Kidney (tissue), 14 donors: ENCODE results near the gene TSHZ2. TPM values are rescaled to one million over a fixed set of nuclear protein-coding genes. Genes with fewer than 3 reads are reported as not detected.

ENCODE experiments used
- DNase-seq, 5 donors: peaks; one replicate each; pipeline ENCODE4 v3.0.0-alpha.2; 2013 to 2020
- FAIRE-seq: peaks from 2 replicates; lab custom pipeline; 2012; peaks lifted over from hg19 to GRCh38; lab: Jason Lieb, UNC
- H3K27ac ChIP-seq, 2 donors: one replicate each; pipeline ENCODE4 v1.7.0; 2013; ENCODE audit warnings: low read depth in 2 of 2, low read length in 2 of 2, inconsistent platforms in 1 of 2
- H3K27me3 ChIP-seq: one replicate; pipeline ENCODE4 v1.7.1; 2013; ENCODE audit warnings: low read length, inconsistent platforms; ENCODE audit not compliant: control insufficient read depth, insufficient read depth
- H3K36me3 ChIP-seq, 3 donors: one replicate each; pipeline versions ENCODE4 v1.7.0 to v1.7.1; 2013; ENCODE audit warnings: low read length in 3 of 3, control low read depth in 1 of 3, inconsistent platforms in 1 of 3; ENCODE audit not compliant: insufficient read depth in 3 of 3, control insufficient read depth in 2 of 3
- H3K4me1 ChIP-seq, 3 donors: one replicate each; pipeline versions ENCODE4 v1.7.0 to v1.7.1; 2013; ENCODE audit warnings: low read length in 3 of 3, inconsistent platforms in 1 of 3, low read depth in 1 of 3; ENCODE audit not compliant: control insufficient read depth in 2 of 3, insufficient read depth in 2 of 3
- H3K4me3 ChIP-seq, 3 donors: one replicate each; pipeline versions ENCODE4 v1.7.0 to v1.8.1; 2013; ENCODE audit warnings: low read length in 3 of 3, control low read depth in 1 of 3, inconsistent platforms in 1 of 3
- H3K9ac ChIP-seq, 3 donors: one replicate each; pipeline versions ENCODE4 v1.7.0 to v1.7.1; 2013; ENCODE audit warnings: low read length in 3 of 3, control low read depth in 1 of 3, inconsistent platforms in 1 of 3
- H3K9me3 ChIP-seq, 3 donors: one replicate each; pipeline versions ENCODE4 v1.7.0 to v1.7.1; 2013; ENCODE audit warnings: low read length in 3 of 3, control low read depth in 1 of 3, inconsistent platforms in 1 of 3; ENCODE audit not compliant: control insufficient read depth in 2 of 3, insufficient read depth in 1 of 3
- intact Hi-C: fragments of 100-400 bp; cut with DNase I; formaldehyde crosslinking; loops from one replicate; pipeline ENCODE4 v1.11.1; 2022
- polyA plus RNA-seq: library from polyadenylated mRNA; stranded (reverse); fragments of 350-450 nt; fragmentation: Illumina TruSeq; extraction: RNeasy Lipid Tissue Mini Kit (QIAGEN cat#74804); gene quantifications from one replicate; pipeline ENCODE4 v1.2.3, GENCODE V29; 2014; ENCODE audit warnings: low read depth, low replicate concordance; ENCODE audit not compliant: insufficient read depth
- total RNA-seq: library from RNA; stranded (reverse); fragmentation: NEBNext Ultra II Directional; extraction: Animal tissue kit (Norgen Biotek cat#: 25700); gene quantifications from one replicate; pipeline ENCODE4 v1.2.1, GENCODE V29; 2021
- TF ChIP-seq, protein P1 (sequence below): IDR thresholded peaks from 3 replicates; pipeline ENCODE4 v1.5.1; 2012; ENCODE audit warnings: mild to moderate bottlenecking, moderate library complexity, borderline replicate concordance; ENCODE audit not compliant: insufficient read depth; ENCODE audit errors: extremely low read depth
- donor health status: control.
- donor health status: control.
- donor health status: control.
- donor health status: control.
- donor health status: control.
- donor health status: DM: yes; HTN: yes; CAD: no.
- donor health status: Normal renal cell carcinoma (clear cell type).

TSHZ2 gene
- total and polyA plus RNA-seq, 2 donors from 2014 or later = 0.86 to 15.5 TPM

DNA sequence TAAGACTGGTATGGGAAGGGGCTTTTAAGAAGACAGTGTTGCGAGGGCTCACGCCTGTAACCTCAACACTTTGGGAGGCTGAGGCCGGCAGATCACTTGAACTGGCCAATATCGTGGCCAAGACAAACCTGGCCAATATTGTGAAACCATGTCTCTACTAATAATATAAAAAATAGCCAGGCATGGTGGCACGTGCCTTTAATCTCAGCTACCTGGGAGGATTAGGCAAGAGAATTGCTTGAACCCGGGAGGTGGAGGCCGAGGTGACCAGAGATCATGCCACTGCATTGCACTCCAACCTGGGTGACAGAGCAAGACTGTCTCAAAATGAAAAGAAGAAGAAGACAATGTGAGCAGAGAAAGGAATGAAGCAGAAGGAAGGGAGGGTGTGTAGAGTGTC is 242.2 kb downstream of the TSHZ2 start:
- Histone ChIP-seq H3K4me1 (peaks cover 0 to 4% (median 0%) of the 10 kb centered on the region in 3 donors), H3K9ac (no peak overlapping the region), H3K4me3 (no peak overlapping the region), H3K36me3 (no peaks in the 10 kb centered on the region), H3K27me3 (no peaks in the 10 kb centered on the region), H3K9me3 (no peaks in the 10 kb centered on the region), H3K27ac (no peak overlapping the region)
- FAIRE-seq (no peak), DNase-seq (no peak)
- TF ChIP-seq, protein P1, sequence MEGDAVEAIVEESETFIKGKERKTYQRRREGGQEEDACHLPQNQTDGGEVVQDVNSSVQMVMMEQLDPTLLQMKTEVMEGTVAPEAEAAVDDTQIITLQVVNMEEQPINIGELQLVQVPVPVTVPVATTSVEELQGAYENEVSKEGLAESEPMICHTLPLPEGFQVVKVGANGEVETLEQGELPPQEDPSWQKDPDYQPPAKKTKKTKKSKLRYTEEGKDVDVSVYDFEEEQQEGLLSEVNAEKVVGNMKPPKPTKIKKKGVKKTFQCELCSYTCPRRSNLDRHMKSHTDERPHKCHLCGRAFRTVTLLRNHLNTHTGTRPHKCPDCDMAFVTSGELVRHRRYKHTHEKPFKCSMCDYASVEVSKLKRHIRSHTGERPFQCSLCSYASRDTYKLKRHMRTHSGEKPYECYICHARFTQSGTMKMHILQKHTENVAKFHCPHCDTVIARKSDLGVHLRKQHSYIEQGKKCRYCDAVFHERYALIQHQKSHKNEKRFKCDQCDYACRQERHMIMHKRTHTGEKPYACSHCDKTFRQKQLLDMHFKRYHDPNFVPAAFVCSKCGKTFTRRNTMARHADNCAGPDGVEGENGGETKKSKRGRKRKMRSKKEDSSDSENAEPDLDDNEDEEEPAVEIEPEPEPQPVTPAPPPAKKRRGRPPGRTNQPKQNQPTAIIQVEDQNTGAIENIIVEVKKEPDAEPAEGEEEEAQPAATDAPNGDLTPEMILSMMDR = no peak
- intact Hi-C loops = no loop called here

DNA sequence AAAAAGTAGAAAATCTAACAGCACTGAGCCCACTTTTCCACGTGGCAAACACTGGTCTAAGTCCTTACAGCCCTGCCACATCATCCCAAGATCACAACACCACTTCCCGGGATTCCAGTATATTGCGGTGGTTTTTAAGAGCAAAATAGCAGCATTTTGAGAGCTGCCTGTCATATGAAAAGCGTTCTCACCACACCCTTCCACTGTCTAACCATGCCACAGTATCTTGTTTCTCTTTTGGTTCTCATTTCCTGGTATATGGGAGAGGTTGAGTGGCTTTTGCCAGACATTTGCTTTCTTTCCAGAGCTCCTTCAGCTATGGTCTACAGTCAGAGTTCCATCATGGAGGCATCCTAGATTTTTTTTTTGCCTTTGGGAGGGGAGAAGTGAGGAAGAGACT is 243.0 kb downstream of the TSHZ2 start:
- intact Hi-C loops = no loop called here
- DNase-seq = no peak
- no peak for FAIRE-seq

DNA sequence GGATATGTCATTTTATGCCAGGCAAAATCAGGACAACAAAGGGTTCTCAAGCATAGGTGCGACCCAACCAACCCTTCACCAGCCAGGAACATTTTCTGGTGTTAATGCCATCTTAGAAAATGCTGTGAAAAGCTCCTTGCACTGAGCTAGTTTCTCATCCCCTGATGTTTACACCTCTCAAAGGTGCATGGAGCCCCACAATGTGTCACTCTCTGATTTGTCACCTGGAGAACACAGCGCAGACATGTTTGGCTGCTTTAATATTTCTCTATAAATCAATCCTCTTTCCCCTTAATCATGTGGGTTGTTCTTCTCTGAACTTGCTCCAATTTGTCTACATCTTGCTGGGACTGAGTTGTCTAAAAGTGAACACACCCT is 244.3 kb downstream of the TSHZ2 start:
- Histone ChIP-seq H3K4me1 (peaks cover 0 to 4% (median 0%) of the 10 kb centered on the region in 3 donors), H3K4me3 (no peak overlapping the region), H3K9me3 (no peaks in the 10 kb centered on the region), H3K9ac (no peak overlapping the region), H3K27ac (no peak overlapping the region), H3K36me3 (no peaks in the 10 kb centered on the region), H3K27me3 (no peaks in the 10 kb centered on the region)
- DNase-seq (no peak), FAIRE-seq (no peak)
- TF ChIP-seq, protein P1 = no peak
- intact Hi-C loops = no loop called here

More for the DNA sequence above, 243.0 kb downstream of the TSHZ2 start:
- Histone ChIP-seq H3K27ac (no peak overlapping the region), H3K9me3 (no peaks in the 10 kb centered on the region), H3K27me3 (no peaks in the 10 kb centered on the region), H3K36me3 (no peaks in the 10 kb centered on the region), H3K4me1 (peaks cover 0 to 4% (median 0%) of the 10 kb centered on the region in 3 donors), H3K4me3 (no peak overlapping the region), H3K9ac (no peak overlapping the region)
- TF ChIP-seq, protein P1 = no peak
